Osteoblast (primary cell): ENCODE measurements around the gene ATP6V0E1. TPM values are rescaled to one million over a fixed set of nuclear protein-coding genes. Genes with fewer than 3 reads are reported as not detected.

Experiments
- DNase-seq: peaks from one replicate; pipeline ENCODE4 v3.0.0; 2011; ENCODE audit warnings: low spot score, mixed read lengths; ENCODE audit not compliant: insufficient read length; ENCODE audit errors: missing footprints
- H2AFZ ChIP-seq: 2 replicates; pipeline ENCODE4 v1.6.0; 2011; ENCODE audit warnings: mild to moderate bottlenecking, low read length
- H3K27ac ChIP-seq: 2 replicates; pipeline ENCODE4 v1.5.1; 2011; ENCODE audit warnings: mild to moderate bottlenecking, low read depth, low read length, moderate library complexity
- H3K27me3 ChIP-seq: 2 replicates; pipeline ENCODE4 v1.6.0; 2012; ENCODE audit warnings: mild to moderate bottlenecking, control low read depth, inconsistent platforms, low read length, moderate library complexity; ENCODE audit not compliant: insufficient read depth
- H3K36me3 ChIP-seq: 2 replicates; pipeline ENCODE4 v1.5.1; 2011; ENCODE audit warnings: mild to moderate bottlenecking, low read length, control low read depth, moderate library complexity; ENCODE audit not compliant: insufficient read depth
- H3K4me1 ChIP-seq: 2 replicates; pipeline ENCODE4 v1.5.1; 2011; ENCODE audit warnings: mild to moderate bottlenecking, low read length, control low read depth, moderate library complexity; ENCODE audit not compliant: insufficient read depth
- H3K4me2 ChIP-seq: 2 replicates; pipeline ENCODE4 v1.6.0; 2011; ENCODE audit warnings: mild to moderate bottlenecking, low read length; ENCODE audit not compliant: insufficient read depth
- H3K4me3 ChIP-seq: fragments of 200-600 bp; sonication (generic); 3 replicates; pipeline ENCODE4 v1.5.1; 2012; ENCODE audit warnings: mild to moderate bottlenecking, low read length, inconsistent platforms; ENCODE audit not compliant: insufficient read depth
- H3K79me2 ChIP-seq: 2 replicates; pipeline ENCODE4 v1.6.0; 2012; ENCODE audit warnings: mild to moderate bottlenecking, low read length, control low read depth, inconsistent platforms; ENCODE audit not compliant: insufficient read depth
- H3K9me3 ChIP-seq: 2 replicates; pipeline ENCODE4 v1.5.1; 2011; ENCODE audit warnings: low read depth, low read length, control low read depth
- H4K20me1 ChIP-seq: 2 replicates; pipeline ENCODE4 v1.6.0; 2012; ENCODE audit warnings: mild to moderate bottlenecking, low read length, control low read depth; ENCODE audit not compliant: insufficient read depth
- CTCF ChIP-seq: IDR thresholded peaks from 2 replicates; pipeline ENCODE4 v1.5.1; 2011; ENCODE audit warnings: mild to moderate bottlenecking, low read depth, low read length, moderate library complexity; ENCODE audit errors: extremely low read depth
- total RNA-seq: library from RNA; depleted of rRNA; stranded (reverse); fragments of >200 nt; gene quantifications from 2 replicates; pipeline ENCODE4 v1.2.3, GENCODE V29; 2012

ATP6V0E1 gene
- total RNA-seq, 1 donor, result 177 TPM

DNA sequence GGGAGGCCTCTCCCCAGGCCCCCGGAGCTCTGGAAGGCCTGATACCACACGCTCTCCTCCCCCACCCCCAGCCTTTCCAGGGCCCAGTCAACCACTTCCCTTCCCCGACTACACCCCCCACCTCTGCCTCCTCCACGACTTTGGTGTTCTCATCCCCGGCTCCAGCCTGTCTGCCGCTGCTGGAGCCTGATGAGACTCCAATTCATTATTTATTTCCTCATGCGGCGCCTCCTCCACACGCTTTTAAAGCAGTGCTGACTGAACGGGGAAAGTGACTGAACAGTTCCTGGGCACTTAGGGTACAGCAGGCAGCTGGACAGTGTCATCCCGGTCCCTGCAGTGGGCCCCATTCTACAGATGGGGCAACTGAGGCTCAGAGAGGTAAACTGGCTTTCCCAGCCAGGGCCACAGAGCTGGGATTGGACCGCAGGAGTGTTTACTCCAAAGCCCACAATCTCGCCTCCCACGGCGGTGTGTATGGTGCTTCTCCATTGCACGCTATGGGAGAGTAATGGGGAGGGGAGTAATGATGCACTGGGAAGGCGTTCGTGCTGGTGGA, 40.2 kb upstream of the ATP6V0E1 start:
- peaks cover 26% of the 10 kb centered on the region for H3K4me1 ChIP-seq
- H3K9me3 ChIP-seq, result no peaks in the 10 kb centered on the region
- no peak for TF ChIP-seq CTCF
- no peaks in the 10 kb centered on the region for H3K79me2 ChIP-seq
- no peak overlapping the region for H3K4me2 ChIP-seq
- DNase-seq, result peak; percentile 94
- H3K4me3 ChIP-seq, result no peak overlapping the region
- H3K36me3 ChIP-seq, result peaks cover 40% of the 10 kb centered on the region
- no peaks in the 10 kb centered on the region for H4K20me1 ChIP-seq
- no peaks in the 10 kb centered on the region for H3K27me3 ChIP-seq
- peak overlapping the region; percentile 91 for H3K27ac ChIP-seq
- no peak overlapping the region for H2AFZ ChIP-seq

DNA sequence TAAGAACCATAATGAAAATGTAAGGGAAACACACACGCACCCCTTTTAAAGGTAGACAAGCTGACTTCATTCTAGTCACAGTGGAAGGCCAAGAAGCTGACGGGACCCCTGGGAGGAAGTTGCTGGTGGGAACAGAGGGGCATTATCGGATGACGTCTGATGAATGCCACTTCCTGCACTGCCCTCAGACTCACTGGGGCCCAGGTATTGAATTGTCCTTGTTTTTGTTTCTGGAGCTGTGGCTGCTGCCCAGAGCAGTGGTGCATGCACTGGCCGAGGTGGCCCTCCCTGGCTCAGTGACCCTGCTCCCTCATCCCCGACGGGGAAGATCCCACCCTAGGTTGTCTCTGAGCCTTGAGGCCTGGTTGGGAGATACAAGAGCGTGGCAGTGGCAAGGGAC, 39.7 kb upstream of the ATP6V0E1 start:
- Histone ChIP-seq H3K27ac (peak overlapping the region; percentile 91), H3K4me3 (no peak overlapping the region), H3K9me3 (no peaks in the 10 kb centered on the region), H3K4me2 (no peak overlapping the region), H3K27me3 (no peaks in the 10 kb centered on the region), H2AFZ (no peak overlapping the region), H4K20me1 (no peaks in the 10 kb centered on the region), H3K4me1 (peaks cover 26% of the 10 kb centered on the region), H3K79me2 (no peaks in the 10 kb centered on the region), H3K36me3 (peaks cover 37% of the 10 kb centered on the region)
- TF ChIP-seq CTCF, result no peak
- peak; percentile 35 for DNase-seq

DNA sequence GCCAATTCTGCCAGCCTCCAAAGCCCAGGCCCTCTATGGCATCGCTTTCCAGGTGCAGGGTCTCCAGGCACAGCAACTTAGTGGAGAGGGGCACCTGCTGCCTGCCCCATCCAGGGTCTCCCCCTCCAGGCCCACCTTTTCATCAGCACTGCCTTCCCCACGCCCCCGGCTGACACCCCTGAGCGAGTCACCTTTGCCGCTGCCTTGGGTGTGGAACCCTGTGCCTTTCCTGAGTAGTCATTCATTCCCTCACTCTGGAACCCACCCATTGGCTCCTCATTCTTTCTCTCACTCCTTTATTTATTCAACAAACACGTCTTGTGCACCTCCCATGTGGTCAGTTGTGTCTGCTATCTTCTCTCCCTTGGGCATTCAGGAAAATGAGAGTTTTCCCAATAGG, 38.8 kb upstream of the ATP6V0E1 start:
- Histone ChIP-seq H3K36me3 (peaks cover 29% of the 10 kb centered on the region), H3K4me1 (peaks cover 26% of the 10 kb centered on the region), H4K20me1 (no peaks in the 10 kb centered on the region), H3K9me3 (no peaks in the 10 kb centered on the region), H3K27me3 (no peaks in the 10 kb centered on the region), H3K4me3 (no peak overlapping the region), H3K79me2 (no peaks in the 10 kb centered on the region), H2AFZ (no peak overlapping the region), H3K27ac (peak overlapping the region; percentile 91), H3K4me2 (no peak overlapping the region)
- DNase-seq, result peak; percentile 86
- no peak for TF ChIP-seq CTCF

GRCh38 chr5:172945151-172945550, 38.4 kb upstream of the ATP6V0E1 start:
- peak; percentile 70 for DNase-seq
- H3K27ac ChIP-seq, result peak overlapping the region; percentile 91

More at GRCh38 chr5:172945151-172945550, 38.4 kb upstream of the ATP6V0E1 start:
- Histone ChIP-seq H3K79me2 (no peaks in the 10 kb centered on the region), H3K27me3 (no peaks in the 10 kb centered on the region), H3K4me2 (no peak overlapping the region), H2AFZ (no peak overlapping the region), H3K4me1 (peaks cover 26% of the 10 kb centered on the region), H3K36me3 (peaks cover 29% of the 10 kb centered on the region), H4K20me1 (no peaks in the 10 kb centered on the region), H3K4me3 (no peak overlapping the region), H3K9me3 (no peaks in the 10 kb centered on the region)
- no peak for TF ChIP-seq CTCF
